ENCODE data around the gene KIF16B. TPM values are rescaled to one million over a fixed set of nuclear protein-coding genes. Genes with fewer than 3 reads are reported as not detected.

The KIF16B gene
- total RNA-seq, 1 experiment from 2014 or later: 12.7 TPM

- DNase-seq (no peak), ATAC-seq (no peak)
- POLR2A ChIA-PET (ENCODE audit: unreplicated experiment): no interaction called here
- Histone ChIP-seq H3K79me2 (ENCODE audit: low read length) (no peaks in the 10 kb centered on the region), H3F3A (ENCODE audit: low read length, unreplicated experiment) (no peaks in the 10 kb centered on the region), H3K4me3 (ENCODE audit: low read length) (no peak overlapping the region), H3K9ac (ENCODE audit: low read length) (no peak overlapping the region), H3K27me3 (ENCODE audit: low read length) (no peaks in the 10 kb centered on the region), H4K20me1 (ENCODE audit: low read length) (no peaks in the 10 kb centered on the region), H3K9me3 (ENCODE audit: low read length) (no peaks in the 10 kb centered on the region), H3K4me1 (ENCODE audit: insufficient read depth, low read length) (no peaks in the 10 kb centered on the region), H3K9me2 (replicated peaks; ENCODE audit: low read length) (no peaks in the 10 kb centered on the region), H3K27ac (ENCODE audit: low read length) (no peak overlapping the region), H3K4me2 (ENCODE audit: low read length) (no peak overlapping the region), H2AFZ (ENCODE audit: low read length) (no peak overlapping the region), H3K36me3 (ENCODE audit: low read depth, low read length) (no peaks in the 10 kb centered on the region)
- BruUV-seq (replicated peaks): no TSS peak
- intact Hi-C loops (cut with micrococcal nuclease): no loop called here
- CTCF ChIA-PET: no interaction called here
- TF ChIP-seq EZH2phosphoT487 (IDR thresholded peaks at IDR 0.05; ENCODE audit: borderline replicate concordance, low read length): no peak
- no peak for TF ChIP-seq EZH2 (IDR thresholded peaks at IDR 0.05; ENCODE audit: low read length, unreplicated experiment)
- TF ChIP-seq CTCF (conservative IDR thresholded peaks at IDR 0.05; ENCODE audit: low read depth, low read length): no peak
Measured at GRCh38 chr20:16483024-16483423, 90.2 kb downstream of the KIF16B start.

- ChIA-PET CTCF (no interaction called here), POLR2A (ENCODE audit: unreplicated experiment) (no interaction called here)
- H3K4me2 ChIP-seq (ENCODE audit: low read length): no peak overlapping the region
- H3K9me3 ChIP-seq (ENCODE audit: low read length): no peaks in the 10 kb centered on the region
- H3K36me3 ChIP-seq (ENCODE audit: low read depth, low read length): no peaks in the 10 kb centered on the region
- H3K27me3 ChIP-seq (ENCODE audit: low read length): no peaks in the 10 kb centered on the region
- H3K4me1 ChIP-seq (ENCODE audit: insufficient read depth, low read length): 0 out of 2 replicates have a peak, but pooled peaks cover 9% of the 10 kb centered on the region
- H3K79me2 ChIP-seq (ENCODE audit: low read length): no peaks in the 10 kb centered on the region
- H4K20me1 ChIP-seq (ENCODE audit: low read length): no peaks in the 10 kb centered on the region
- no peak overlapping the region for H3K9ac ChIP-seq (ENCODE audit: low read length)
- DNase-seq: no peak
- BruUV-seq (replicated peaks): no TSS peak
- no peak overlapping the region for H2AFZ ChIP-seq (ENCODE audit: low read length)
- no peak overlapping the region for H3K27ac ChIP-seq (ENCODE audit: low read length)
- intact Hi-C loops (cut with micrococcal nuclease): no loop called here
- H3F3A ChIP-seq (ENCODE audit: low read length, unreplicated experiment): no peaks in the 10 kb centered on the region
- TF ChIP-seq EZH2 (IDR thresholded peaks at IDR 0.05; ENCODE audit: low read length, unreplicated experiment): no peak
- TF ChIP-seq EZH2phosphoT487 (IDR thresholded peaks at IDR 0.05; ENCODE audit: borderline replicate concordance, low read length): no peak
- no peak for TF ChIP-seq CTCF (conservative IDR thresholded peaks at IDR 0.05; ENCODE audit: low read depth, low read length)
- no peak overlapping the region for H3K4me3 ChIP-seq (ENCODE audit: low read length)
- no peaks in the 10 kb centered on the region for H3K9me2 ChIP-seq (replicated peaks; ENCODE audit: low read length)
- no peak for ATAC-seq
Measured at GRCh38 chr20:16481977-16482376, 91.3 kb downstream of the KIF16B start.

GRCh38 chr20:16479666-16480065 is 93.6 kb downstream of the KIF16B start:
- no peaks in the 10 kb centered on the region for H3F3A ChIP-seq (ENCODE audit: low read length, unreplicated experiment)
- no peak overlapping the region for H2AFZ ChIP-seq (ENCODE audit: low read length)
- intact Hi-C loops (cut with micrococcal nuclease): loop anchor here (5.0 kb wide), 3 partner anchors 127 to 837 kb away; no protein-coding TSS in a partner anchor
- no peaks in the 10 kb centered on the region for H3K9me2 ChIP-seq (replicated peaks; ENCODE audit: low read length)
- ATAC-seq (no peak), DNase-seq (no peak)
- no TSS peak for BruUV-seq (replicated peaks)
- ChIA-PET POLR2A (ENCODE audit: unreplicated experiment) (no interaction called here), CTCF (no interaction called here)
- H4K20me1 ChIP-seq (ENCODE audit: low read length): no peaks in the 10 kb centered on the region
- TF ChIP-seq EZH2phosphoT487 (IDR thresholded peaks at IDR 0.05; ENCODE audit: borderline replicate concordance, low read length) (no peak), CTCF (conservative IDR thresholded peaks at IDR 0.05; ENCODE audit: low read depth, low read length) (no peak), EZH2 (IDR thresholded peaks at IDR 0.05; ENCODE audit: low read length, unreplicated experiment) (no peak)
- H3K4me3 ChIP-seq (ENCODE audit: low read length): no peak overlapping the region
- no peaks in the 10 kb centered on the region for H3K36me3 ChIP-seq (ENCODE audit: low read depth, low read length)
- H3K79me2 ChIP-seq (ENCODE audit: low read length): no peaks in the 10 kb centered on the region
- H3K9ac ChIP-seq (ENCODE audit: low read length): no peak overlapping the region
- H3K4me2 ChIP-seq (ENCODE audit: low read length): no peak overlapping the region
- no peaks in the 10 kb centered on the region for H3K9me3 ChIP-seq (ENCODE audit: low read length)
- H3K4me1 ChIP-seq (ENCODE audit: insufficient read depth, low read length): peaks cover 18% of the 10 kb centered on the region; the same call in 1 of the 2 replicates
- no peaks in the 10 kb centered on the region for H3K27me3 ChIP-seq (ENCODE audit: low read length)
- no peak overlapping the region for H3K27ac ChIP-seq (ENCODE audit: low read length)

All from PC-3 (cell line).